NCI-H2107 treated with DMSO at 0.1 percent for 48 hours (cell line): ENCODE data around the gene CPED1.
"Not testable (repeated sequence)": the region's sequence is repeated elsewhere in the genome, so short reads cannot be mapped to it uniquely, and the experiment has no call there.

Experiments
- DNase-seq: peaks from one replicate; lab custom pipeline; 2025; ENCODE audit not compliant: unreplicated experiment; lab: John Stamatoyannopoulos, UW

Gene CPED1

DNA sequence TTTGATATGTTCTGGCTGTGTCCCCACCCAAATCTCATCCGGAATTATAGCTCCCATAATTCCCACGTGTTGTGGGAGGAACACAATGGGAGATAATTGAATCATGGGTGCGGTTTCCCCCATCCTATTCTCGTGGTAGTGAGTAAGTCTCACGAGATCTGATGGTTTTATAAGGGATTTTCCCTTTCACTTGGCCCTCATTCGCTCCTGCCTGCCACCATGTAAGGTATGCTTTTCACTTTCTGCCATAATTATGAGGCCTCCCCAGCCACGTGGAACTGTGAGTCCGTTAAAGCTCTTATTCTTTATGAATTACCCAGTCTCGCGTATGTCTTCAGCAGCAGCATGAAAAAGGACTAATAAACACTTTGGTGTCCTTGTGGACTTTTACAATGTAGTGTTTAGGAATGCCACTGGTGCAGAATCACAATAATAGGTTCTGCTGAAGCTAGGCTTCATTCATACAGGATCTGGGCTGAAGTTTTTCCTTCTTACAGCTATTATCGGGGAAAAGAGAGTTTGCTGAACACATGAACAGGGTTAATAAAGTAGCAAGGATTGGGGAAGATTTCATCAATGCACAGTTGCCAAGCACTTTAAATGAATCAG, 74.3 kb downstream of the CPED1 start:
- DNase-seq = no peak

DNA sequence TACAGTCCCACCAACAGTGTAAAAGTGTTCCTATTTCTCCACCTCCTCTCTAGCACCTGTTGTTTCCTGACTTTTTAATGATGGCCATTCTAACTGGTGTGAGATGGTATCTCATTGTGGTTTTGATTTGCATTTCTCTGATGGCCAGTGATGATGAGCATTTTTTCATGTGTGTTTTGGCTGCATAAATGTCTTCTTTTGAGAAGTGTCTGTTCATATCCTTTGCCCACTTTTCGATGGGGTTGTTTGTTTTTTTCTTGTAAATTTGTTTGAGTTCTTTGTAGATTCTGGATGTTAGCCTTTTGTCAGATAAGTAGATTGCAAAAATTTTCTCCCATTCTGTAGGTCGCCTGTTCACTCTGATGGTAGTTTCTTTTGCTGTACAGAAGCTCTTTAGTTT, 79.2 kb downstream of the CPED1 start:
- DNase-seq = not testable (repeated sequence)

DNA sequence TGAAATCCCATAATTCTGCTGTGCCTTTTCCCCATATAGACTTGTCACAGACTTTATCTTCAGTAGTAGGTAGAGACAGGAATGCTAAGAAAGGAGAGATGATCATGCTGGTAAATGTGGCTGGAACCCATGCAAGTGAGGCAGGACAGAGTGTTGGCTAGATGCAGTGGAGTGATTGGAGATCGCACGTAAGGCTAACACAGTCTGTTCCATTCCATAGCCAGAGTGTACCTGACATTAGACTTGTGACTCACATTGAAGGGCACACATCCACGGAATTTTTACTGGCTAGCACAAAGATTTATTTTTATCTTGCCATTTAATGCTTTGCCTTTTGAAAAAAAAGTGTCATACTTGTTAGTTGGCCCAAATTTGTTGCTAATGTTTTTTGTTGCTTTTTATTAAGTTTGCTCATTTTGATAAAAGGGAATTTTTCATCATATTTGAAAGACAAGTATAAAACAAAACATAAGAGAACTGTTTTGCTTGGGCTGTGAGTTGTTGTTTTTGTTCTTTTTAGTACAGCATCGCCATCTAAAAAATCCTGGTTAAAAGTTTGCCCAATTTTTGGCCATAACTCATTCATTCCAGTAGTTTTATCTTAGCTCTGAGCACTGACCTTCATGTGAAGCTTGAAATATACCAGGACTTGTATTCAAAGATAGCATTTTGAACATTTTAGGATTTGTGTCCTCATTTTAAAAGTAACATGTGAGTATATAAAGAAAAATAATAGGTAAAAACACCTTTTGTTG, 81.0 kb downstream of the CPED1 start:
- DNase-seq = no peak

DNA sequence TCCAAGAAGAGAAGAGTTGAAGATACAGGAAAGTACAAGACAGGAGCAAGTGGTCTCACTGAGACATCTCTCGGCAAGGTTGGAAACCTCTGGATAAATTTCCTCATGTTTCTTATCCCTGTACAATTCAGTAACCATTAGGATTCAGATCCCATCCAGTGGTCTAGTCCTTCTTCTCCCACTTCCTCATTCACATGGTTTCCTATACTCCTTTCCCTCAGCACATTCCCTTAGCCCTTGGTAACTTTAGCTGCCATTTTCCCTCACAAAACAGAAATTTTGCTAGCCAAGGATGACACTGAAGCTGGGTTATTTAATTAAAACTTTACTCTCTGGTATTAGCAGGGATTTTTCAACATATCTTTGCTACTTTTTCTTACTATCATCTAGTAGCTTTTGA, 82.6 kb downstream of the CPED1 start:
- DNase-seq = no peak

DNA sequence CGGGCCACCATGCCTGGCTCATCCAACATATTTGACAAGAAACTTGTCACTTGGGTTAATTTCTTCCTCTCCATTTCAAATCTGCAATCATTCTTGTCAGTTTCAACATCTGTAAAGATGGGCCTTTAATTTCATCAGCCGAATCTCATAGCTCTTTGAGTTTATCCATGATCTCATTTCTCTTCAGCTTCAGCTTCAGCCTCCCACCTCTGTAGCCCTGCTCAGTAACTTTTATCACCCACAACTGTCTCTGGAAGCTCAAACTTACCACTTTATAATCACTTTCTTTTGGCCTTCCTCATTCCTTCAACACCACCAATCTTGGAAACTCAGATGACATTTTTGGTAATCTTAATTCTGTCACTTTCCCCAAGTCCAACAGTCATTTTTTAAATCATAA, 83.2 kb downstream of the CPED1 start:
- DNase-seq = no peak

DNA sequence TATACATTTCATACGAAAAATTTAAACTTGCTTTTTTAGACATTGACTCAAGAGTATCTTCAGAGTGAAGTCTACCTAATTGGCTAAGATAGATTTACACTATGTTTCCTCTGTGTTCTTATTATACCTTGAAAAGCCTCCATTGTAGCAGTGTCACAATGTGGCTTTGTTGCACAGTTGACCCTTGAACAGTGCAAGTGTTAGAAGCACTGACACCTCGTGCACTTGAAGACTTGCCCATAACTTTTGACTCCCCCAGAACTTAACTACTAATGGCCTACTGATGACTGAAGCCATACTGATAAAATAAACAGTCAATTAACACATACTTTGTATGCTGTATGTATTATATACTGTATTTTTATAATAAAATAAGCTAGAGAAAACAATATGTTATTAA, 84.3 kb downstream of the CPED1 start:
- DNase-seq = no peak

DNA sequence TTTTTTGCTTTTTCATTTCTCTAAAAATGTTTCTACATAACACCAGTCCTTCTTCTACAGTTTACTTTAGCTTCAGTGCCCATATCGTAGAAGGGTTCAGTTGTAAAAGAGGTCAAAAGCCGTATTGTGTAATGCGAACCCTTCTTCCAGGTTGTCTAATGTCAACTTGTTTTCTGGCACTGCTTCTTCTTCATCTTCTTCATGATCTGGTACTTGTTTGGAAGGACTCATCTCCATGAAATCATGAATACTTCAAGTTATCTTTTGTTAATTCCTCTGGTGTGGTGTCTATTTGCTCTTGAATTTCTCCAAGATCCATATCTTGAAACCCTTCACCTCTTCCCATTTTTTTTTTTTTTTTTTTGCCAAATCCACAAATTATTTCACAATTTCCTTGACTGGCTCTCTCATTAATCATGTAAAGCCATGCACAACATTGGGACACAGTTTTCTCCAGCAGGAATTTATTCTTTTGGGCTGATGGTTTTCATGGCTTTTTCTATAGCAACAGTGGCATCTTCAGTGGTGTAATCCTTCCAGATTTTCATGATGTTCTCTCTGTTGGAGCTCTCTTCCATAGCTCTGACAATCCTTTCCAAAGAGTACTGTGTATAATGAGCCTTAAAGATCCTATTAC, 85.1 kb downstream of the CPED1 start:
- DNase-seq = no peak

DNA sequence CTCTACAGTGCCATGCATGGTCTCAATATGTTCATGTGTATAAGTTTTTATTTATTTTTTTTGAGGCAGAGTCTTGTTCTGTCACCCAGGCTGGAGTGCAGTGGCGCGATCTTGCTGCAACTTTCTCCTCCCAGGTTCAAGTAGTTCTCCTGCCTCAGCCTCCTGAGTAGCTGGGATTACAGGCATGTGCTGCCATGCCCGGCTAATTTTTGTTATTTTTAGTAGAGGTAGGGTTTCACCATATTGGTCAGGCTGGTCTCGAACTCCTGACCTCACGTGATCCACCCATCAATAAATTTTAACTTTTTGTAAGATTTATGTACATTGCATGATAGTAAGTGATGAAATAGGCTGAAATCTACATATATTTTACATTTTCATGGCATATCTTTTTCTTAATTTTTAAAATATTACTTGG, 86.9 kb downstream of the CPED1 start:
- DNase-seq = not testable (repeated sequence)

DNA sequence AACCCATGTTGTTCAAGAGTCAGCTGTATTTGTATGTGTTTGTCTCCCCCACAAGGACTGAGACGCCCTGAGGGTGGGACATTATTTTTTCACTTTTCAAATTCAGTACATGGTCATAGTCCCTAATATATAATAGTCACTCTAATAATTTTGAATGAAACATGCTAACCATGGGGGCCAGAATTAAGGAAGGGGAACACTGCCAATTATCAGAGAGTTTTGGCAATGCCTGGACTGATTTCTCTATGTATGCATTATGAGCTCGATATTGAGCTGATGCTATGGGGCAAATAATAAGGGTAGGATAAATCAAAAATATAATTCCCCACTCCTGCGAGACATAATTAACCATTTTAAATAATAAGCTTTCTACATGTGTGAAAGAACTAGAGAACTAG, 87.4 kb downstream of the CPED1 start:
- DNase-seq = no peak

DNA sequence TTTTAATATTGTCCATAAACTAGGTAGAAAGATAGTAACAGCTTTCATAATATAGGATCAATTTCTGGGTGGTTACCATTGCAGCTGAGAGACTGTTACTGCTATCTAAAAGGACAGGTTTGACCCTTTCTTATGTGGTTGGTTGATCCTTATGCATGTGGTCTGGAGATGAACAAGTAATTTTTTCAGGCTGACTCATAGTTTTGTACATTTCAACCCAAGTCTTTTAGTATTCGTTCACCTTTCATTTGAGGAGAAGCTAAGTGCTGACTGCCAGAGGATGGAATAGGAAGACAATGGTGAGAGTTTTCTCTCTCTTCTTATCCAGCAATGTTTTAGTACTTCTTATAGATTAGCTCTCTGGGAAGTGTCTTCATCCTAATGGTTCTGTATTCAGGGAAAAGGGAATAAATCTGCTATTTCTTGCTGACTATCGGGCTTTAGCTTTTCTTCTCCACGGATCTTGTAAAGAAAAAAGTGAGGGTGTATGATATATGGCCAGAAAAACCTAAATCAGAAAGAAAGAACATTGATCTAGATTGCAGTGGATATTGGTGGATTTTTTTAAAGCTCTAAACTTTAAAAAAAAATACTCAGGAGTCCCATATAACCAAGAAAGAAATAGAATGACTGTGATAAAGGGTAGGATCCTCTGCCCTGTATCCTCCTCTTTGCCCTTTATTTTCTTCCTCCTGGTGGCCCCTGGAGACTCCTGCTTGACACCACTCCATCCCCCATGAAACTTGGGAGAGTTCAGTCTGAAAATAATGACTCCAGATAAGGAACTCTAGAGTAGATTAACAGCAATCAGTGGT, 88.0 kb downstream of the CPED1 start:
- DNase-seq = no peak

DNA sequence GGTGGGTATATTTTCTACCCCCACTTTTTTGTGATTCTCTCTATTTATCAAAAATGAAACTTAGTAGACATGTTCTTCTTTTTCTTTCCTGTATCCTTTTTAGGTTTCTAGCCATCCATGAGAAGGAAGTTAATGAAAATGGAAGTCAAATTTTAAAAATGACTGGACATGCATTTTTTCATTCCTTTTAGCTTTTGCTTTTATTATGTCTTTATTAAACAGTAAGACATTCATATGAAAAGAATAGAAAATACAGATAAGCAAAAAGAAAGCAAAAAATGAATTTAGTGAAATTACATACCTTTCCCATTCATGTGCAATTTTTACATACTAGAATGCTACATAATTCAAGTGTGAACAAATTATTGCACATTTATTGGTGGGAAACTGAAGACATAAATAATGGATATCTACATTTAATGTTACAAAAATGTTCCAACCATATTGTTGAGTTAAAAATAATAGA, 88.7 kb downstream of the CPED1 start:
- DNase-seq = no peak

DNA sequence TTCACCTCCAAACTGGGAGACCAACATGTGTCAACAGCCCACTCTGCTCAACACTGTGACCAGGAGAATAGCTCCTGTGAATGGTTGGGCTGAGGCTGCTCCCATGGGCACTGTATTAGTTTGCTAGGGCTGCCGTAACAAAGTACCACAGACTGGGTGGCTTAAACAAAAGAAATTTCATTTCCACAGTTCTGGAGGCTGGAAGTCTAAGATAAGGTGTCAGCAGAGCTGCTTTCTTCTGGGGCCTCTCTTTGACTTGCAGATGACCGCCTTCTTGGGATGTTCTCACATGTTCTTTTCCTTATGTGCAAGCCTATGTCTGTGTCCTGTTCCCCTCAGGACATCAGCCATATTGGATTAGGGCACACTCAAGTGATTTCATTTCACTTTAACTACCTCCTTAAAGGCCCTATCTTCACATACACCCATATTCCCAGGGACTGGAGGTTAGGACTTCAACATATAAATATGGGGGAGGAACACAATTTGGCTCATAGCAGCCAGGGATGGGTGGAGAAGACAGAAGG, 90.3 kb downstream of the CPED1 start:
- no peak for DNase-seq

DNA sequence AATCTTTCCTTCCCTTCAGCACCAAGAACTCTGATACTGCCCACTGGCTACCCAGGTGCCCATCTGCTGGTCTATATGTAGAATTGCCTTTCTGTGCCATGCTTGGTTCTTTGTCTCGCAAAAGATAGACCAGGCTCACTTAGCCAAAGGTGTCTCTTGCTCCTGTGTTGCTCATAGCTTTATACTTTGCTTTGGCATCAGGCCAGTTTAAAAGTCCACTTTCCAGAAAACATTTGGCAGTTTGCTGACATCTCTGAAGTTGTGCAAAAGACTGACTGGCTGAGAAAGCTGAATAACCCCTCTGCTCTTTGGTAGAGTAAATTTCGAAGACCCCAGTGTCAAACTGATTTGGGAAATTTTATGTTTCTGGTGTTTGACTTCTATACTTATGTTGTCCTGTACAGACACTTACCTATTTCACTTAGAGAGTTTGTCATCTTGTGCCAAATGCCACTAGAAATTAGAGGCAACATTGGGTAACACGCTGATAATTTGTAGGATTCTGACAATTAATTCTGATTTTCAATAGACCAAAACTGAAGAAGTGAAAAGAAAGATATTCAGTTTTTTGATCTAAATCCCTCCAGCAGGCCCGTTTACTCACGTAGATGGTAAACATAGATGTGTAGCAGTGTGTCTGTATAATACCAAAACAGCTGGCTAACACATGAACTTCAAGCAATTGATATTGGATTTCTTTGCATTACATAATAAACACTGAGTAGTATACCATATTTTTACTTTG, 91.1 kb downstream of the CPED1 start:
- DNase-seq = no peak

DNA sequence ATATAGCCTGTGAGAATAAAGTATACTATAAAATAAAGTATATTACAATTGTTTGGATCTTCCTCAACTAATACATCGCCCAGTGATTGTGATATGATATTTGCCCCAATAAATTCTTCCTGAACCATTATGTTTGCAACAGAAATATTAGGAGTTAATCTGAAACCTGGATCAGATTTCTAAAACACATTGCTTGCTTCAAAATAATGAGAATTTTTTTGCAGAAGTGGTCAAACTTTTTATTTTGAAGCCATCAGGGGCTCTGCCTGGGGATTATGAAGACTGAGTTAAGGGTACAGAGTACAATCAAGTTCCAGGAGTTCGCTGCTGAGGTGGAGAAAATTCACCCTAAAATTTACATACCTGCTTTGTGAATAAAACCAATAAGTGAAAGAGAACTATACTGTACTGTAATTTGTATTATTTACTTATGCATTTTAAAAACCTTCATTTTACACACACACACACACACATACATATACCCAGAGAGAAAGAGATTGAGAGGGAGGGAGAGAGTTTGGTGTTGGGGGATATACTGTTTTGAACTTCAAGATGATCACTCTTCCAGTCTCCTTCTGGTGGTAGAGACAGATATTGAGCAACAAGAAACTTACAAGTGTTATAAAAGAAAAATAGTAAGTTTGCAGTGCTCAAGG, 91.9 kb downstream of the CPED1 start:
- DNase-seq = no peak

DNA sequence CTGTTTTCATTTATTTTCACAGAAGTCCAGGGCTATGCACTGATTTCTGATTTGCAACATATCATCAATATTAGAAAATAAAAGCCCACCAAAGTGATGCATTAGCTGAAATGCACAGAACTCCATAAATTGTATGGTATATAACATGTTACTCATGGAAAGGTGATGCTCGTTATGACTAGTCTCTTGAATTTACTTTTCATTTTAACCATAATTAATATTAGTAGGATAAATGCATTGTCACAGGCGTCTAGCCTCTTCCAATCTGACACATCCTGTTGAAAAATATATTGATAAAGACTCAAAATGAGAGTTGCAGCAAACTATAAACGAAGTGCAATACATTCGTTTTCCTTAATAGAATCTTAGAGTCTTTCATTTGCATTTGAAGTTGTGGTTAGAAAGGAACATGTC, 92.4 kb downstream of the CPED1 start:
- no peak for DNase-seq

DNA sequence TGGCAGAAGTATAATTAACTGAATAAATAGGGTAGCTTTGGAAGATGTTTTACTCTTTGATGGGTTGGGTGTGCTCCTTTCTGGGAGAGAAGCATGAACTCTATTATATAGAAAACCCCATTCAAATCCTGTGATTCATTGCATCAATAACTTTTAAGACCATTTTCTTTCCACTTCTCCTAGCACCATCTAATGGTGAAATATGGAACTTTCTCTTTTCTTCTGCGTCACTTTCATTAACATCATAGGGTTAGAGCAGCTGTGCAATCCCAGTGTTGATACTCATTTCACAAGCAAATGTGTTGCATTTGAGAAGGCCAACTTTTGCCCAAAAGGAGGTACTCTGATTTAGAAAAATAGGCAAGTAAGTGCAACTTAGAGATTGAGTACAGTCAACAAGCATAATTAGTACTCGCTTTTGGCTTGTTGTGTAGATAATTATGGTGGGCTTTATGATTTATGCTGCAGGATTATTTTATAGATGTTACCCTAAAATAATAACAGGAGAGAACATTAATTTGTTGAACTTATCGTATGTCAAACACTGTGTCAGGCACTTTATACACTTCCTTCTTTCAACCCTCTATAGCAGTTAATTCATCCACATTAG, 92.9 kb downstream of the CPED1 start:
- DNase-seq = peak; percentile 30

DNA sequence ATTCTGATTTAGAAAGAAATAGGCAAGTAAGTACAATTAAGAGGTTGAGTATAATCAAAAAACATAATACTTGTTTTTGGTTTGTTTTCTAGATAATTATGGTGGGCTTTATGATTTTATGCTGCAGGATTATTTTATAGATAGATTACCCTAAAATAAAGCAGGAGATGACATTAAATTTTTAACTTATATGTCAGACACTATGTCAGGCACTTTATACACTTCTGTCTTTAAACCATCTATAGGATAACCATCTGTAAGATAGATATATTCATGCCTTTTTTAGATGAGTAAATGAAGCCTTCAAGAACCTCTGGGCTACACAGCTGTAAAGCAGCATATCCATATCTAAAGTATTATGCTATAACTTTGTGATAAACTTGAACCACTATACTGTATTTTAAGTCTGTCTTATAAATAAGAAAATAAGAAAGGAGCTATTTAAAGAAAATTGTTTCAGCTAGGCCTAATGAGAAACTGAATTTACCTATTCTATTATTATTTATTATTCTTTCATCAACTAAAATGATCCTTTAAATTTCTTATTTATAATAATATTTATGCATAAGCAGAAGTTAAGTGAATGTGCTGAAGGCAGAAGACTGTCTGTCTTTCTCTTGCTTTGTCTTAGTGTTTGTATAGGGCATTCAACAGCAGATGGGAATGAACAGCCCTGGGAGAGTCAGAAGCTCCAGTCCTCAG, 94.0 kb downstream of the CPED1 start:
- no peak for DNase-seq

DNA sequence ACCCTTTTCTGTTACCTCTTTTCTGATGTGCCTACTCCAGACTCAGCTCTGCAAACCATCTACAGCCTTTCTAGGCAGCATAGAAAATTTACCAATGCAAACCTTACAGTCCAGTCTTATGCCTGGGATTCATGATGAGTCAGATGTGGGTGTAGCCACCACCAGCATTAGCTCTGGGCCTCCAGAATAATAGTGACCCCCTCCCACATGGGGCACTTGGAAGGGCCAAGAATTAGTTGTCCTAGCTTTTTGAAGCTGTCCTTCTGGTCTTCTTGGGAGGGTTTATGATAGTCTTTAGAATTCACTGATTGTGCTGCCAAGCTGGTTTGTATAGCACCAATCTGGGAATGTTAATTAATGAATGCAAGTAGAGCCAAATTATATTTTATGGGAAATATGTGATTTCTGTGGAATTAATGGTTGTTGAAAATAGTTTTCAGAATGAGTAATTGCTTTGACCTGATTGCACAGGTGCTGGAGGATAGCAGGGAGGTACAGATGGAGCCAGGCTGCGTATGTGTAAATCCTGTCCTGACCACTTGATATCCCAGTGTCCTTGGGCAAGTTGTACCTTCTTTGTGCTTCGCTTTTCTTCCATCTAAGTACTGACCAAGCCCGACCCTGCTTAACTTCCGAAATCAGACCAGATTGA, 94.8 kb downstream of the CPED1 start:
- DNase-seq = no peak
